ENCODE measurements around the gene SNAP23. TPM values are rescaled to one million over a fixed set of nuclear protein-coding genes. Genes with fewer than 3 reads are reported as not detected.

The SNAP23 gene
- 10 to 100 TPM; 70.6 to 72.0 TPM for total RNA-seq
- 10 to 100 TPM; 81.9 to 92.3 TPM for polyA plus RNA-seq

DNA sequence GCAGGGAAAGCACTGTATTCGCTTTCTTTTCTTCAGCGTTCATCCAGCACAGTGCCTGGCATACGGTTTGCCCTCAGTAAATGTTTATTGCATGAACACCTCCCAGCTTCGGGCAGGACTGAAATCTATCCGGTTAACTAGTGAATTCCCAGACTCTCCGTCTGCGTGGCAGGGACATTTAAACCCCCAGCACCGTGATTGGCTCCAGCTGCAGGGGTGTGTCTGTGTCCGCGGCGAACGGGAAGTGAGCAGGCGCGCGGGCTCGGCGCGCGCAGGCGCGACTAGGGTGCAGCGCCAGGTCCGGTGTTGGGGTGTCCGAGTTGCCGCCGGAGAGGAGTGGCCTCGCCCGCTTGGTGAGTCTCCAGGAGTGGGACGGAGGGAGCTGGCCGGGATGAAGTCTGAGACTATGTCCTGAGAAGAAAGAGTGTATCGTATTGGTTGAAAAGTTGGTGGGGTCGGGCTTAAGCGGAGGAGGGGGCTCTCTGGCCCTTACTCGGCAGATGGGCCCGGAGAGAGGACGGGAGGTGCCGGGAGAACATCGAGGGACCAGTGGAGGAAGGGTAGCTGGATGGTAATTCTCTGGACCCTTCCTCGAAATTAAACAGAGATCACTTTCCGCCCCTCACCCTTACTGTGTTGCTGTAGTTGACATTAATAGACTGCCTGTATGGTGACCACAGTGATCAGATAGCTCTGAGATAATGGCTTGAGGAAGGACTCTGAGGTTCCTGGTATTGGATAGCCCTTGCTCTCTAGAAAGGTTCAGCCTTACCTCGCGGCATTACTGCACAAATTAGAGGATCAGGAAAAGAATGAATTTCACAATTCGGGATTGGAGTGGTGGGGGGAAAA lies at the start of gene SNAP23:
TSS of gene SNAP23 (plus strand) at position 274 of the 852 bp plus-strand sequence. CDS start 16,213 bp downstream, outside the sequence.
- Histone ChIP-seq H3K9me3 (ENCODE audit: control insufficient read depth in 1 of 2, low read length in 2 of 2) (no peaks in the 10 kb centered on the region), H3K36me3 (ENCODE audit: insufficient read depth, low read length) (no peaks in the 10 kb centered on the region), H3K27ac (ENCODE audit: low read depth, low read length) (peak within 1 kb of the TSS; percentile 72), H3K4me1 (ENCODE audit: insufficient read depth, low read length) (peaks cover 44% of the 10 kb centered on the region), H3K27me3 (ENCODE audit: insufficient read depth, low read length) (no peaks in the 10 kb centered on the region), H3K4me3 (ENCODE audit: low read length in 2 of 2) (peak within 1 kb of the TSS; percentile 77 to 88)
- Mint-ChIP-seq H3K4me3 (peak within 1 kb of the TSS; percentile 93 to 99 (median 96)), H3K9me3 (peaks cover 0 to 5% (median 0%) of the 10 kb centered on the region in 8 donors), H3K27me3 (no peaks in the 10 kb centered on the region), H3K4me1 (peaks cover 36 to 76% (median 60%) of the 10 kb centered on the region in 4 donors), H3K36me3 (peaks cover 0 to 20% of the 10 kb centered on the region in 2 donors), H3K27ac (peak within 1 kb of the TSS; percentile 89 to 99 (median 96))
- ChIA-PET CTCF (ENCODE audit: partially characterized antibody) (interaction anchor here (0.7 to 1.9 kb wide), 5 partner anchors 11 to 54 kb away, joined by 3 to 7 read pairs (median 4); partner anchors contain the start of genes HAUS2 and LRRC57), POLR2A (ENCODE audit: partially characterized antibody) (interaction anchor here (1.0 to 2.6 kb wide), 10 partner anchors 8 to 287 kb away, joined by 3 to 22 read pairs (median 4); partner anchors contain the start of genes GANC, HAUS2, LRRC57 and STARD9)
- DNase-seq = peak; percentile 79 to 89 (median 80)
- intact Hi-C loops (cut with micrococcal nuclease) = loop anchor here (1.0 kb wide), 1 partner anchor 80 kb away; the partner anchor contains the start of gene STARD9

DNA sequence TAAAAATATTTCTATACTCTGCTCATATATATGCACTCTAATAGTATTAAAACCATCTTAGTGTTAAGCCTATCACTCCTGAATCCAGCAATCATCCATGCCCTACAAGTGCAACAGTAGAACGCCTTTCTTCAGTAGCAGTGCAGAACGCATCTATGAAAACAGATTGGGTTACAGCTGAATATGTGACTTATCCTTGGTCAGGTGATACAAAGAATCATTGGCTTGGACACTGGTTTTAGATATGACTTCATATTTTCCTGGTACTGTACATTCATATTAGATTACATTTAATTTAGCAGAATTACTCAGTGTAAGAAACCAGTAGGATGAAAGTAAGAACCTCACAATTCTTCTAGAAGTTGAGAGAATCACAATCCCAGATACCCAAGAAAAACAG lies 47.8 kb upstream of the SNAP23 start:
- Histone ChIP-seq H3K4me3 (ENCODE audit: low read length in 2 of 2) (no peak overlapping the region), H3K9me3 (ENCODE audit: control insufficient read depth in 1 of 2, low read length in 2 of 2) (no peaks in the 10 kb centered on the region), H3K27ac (ENCODE audit: low read depth, low read length) (no peak overlapping the region), H3K4me1 (ENCODE audit: insufficient read depth, low read length) (no peaks in the 10 kb centered on the region), H3K36me3 (ENCODE audit: insufficient read depth, low read length) (peaks cover 40% of the 10 kb centered on the region), H3K27me3 (ENCODE audit: insufficient read depth, low read length) (no peaks in the 10 kb centered on the region)
- H3K4me3 Mint-ChIP-seq = no peak overlapping the region
- POLR2A ChIA-PET (ENCODE audit: partially characterized antibody) = no interaction called here
- H3K27ac Mint-ChIP-seq = no peak overlapping the region
- peaks cover 53 to 72% of the 10 kb centered on the region in 2 donors for H3K36me3 Mint-ChIP-seq
- intact Hi-C loops (cut with micrococcal nuclease) = no loop called here
- no peaks in the 10 kb centered on the region for H3K27me3 Mint-ChIP-seq
- H3K4me1 Mint-ChIP-seq = peaks cover 0 to 5% (median 2%) of the 10 kb centered on the region in 4 donors
- CTCF ChIA-PET (ENCODE audit: partially characterized antibody) = no interaction called here
- DNase-seq = no peak
- no peaks in the 10 kb centered on the region for H3K9me3 Mint-ChIP-seq

DNA sequence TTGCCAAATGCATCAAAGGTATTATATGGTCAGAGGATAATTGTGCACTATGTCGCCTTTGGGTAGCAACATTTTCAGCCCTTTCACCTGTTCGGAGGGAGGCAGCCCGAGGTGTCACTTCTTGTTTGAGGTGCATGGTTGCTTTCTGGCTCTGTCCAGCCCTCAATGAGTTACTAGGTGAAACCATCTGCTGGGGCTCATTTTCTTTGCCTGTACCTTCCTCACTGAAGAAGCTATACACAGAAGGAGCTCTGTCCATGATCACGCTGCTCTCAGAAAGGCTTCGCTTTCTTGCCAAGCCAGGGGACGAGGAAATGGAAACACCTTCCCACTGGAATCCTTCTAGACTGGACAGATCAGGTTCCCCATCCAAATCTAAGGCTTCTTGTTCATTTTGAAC lies 47.2 kb upstream of the SNAP23 start:
- Histone ChIP-seq H3K4me1 (ENCODE audit: insufficient read depth, low read length) (no peaks in the 10 kb centered on the region), H3K36me3 (ENCODE audit: insufficient read depth, low read length) (peaks cover 40% of the 10 kb centered on the region), H3K27ac (ENCODE audit: low read depth, low read length) (no peak overlapping the region), H3K27me3 (ENCODE audit: insufficient read depth, low read length) (no peaks in the 10 kb centered on the region), H3K4me3 (ENCODE audit: low read length in 2 of 2) (no peak overlapping the region), H3K9me3 (ENCODE audit: control insufficient read depth in 1 of 2, low read length in 2 of 2) (no peaks in the 10 kb centered on the region)
- no peak for DNase-seq
- Mint-ChIP-seq H3K27ac (no peak overlapping the region), H3K36me3 (peaks cover 53 to 74% of the 10 kb centered on the region in 2 donors), H3K9me3 (no peaks in the 10 kb centered on the region), H3K27me3 (no peaks in the 10 kb centered on the region), H3K4me3 (no peak overlapping the region), H3K4me1 (peaks cover 0 to 5% (median 2%) of the 10 kb centered on the region in 4 donors)
- CTCF ChIA-PET (ENCODE audit: partially characterized antibody) = no interaction called here
- POLR2A ChIA-PET (ENCODE audit: partially characterized antibody) = no interaction called here
- intact Hi-C loops (cut with micrococcal nuclease) = no loop called here

DNA sequence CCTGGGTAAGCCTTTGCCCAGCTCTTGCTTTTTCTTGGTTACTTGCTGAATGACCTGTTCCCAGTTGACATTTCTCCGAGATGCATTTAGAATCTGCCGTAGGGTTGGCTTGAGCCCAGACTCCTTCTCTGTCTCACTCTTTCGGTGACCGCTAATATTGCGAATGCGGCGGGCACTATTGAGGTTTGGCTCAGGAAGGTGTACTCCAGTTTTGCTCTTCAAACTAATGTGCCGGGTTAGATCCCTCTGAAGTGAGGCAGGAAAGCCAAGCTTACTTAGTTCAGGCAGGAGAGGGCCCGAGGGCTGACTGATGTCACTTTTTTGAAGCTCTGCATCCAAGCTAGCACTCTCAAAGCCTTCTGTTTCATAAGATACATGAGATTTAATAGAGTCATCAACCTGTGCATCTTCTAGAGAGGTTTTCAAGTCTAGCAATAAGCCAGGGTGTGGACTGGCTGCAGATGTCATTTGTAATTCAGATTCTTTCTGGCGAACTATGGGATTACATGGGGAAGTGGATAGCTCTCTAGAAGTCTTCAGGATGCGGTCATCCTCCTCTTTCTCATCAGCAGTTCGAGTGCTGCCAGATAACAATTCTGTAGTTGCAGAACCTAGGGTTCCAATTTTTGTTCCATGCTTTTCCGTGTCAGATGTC lies 45.5 kb upstream of the SNAP23 start:
- peaks cover 32% of the 10 kb centered on the region for H3K36me3 ChIP-seq (ENCODE audit: insufficient read depth, low read length)
- Mint-ChIP-seq H3K4me1 (peaks cover 0 to 5% (median 2%) of the 10 kb centered on the region in 4 donors), H3K36me3 (peaks cover 53 to 66% of the 10 kb centered on the region in 2 donors), H3K4me3 (no peak overlapping the region), H3K27ac (peak overlapping the region in 1 of 7 donors; percentile 35), H3K9me3 (no peaks in the 10 kb centered on the region), H3K27me3 (no peaks in the 10 kb centered on the region)
- no peaks in the 10 kb centered on the region for H3K4me1 ChIP-seq (ENCODE audit: insufficient read depth, low read length)
- CTCF ChIA-PET (ENCODE audit: partially characterized antibody) = no interaction called here
- DNase-seq = no peak
- no peaks in the 10 kb centered on the region for H3K9me3 ChIP-seq (ENCODE audit: control insufficient read depth in 1 of 2, low read length in 2 of 2)
- POLR2A ChIA-PET (ENCODE audit: partially characterized antibody) = no interaction called here
- H3K27ac ChIP-seq (ENCODE audit: low read depth, low read length) = no peak overlapping the region
- H3K4me3 ChIP-seq (ENCODE audit: low read length in 2 of 2) = no peak overlapping the region
- intact Hi-C loops (cut with micrococcal nuclease) = no loop called here
- H3K27me3 ChIP-seq (ENCODE audit: insufficient read depth, low read length) = no peaks in the 10 kb centered on the region

DNA sequence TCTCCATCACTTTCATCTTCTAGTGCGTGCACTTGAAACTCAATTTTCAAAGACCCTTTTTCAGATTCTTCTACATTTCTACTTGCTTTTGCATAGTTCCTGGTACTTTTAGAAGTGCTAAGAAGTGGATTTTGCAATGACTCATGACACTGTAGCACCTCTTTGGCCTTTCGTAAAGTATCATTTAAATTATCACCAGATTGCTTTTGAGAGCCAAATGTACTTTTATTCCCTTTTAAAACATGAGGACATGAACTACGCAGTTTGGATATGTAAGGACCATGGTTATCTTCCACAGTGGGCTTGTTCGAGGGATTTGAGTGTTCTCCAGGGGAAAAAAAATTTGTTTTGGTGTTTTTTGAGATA lies 45.0 kb upstream of the SNAP23 start:
- Mint-ChIP-seq H3K27ac (peak overlapping the region in 2 of 7 donors; percentile 5 to 53), H3K4me3 (no peak overlapping the region), H3K4me1 (peaks cover 0 to 5% (median 2%) of the 10 kb centered on the region in 4 donors), H3K27me3 (no peaks in the 10 kb centered on the region), H3K36me3 (peaks cover 48 to 63% of the 10 kb centered on the region in 2 donors), H3K9me3 (no peaks in the 10 kb centered on the region)
- no peaks in the 10 kb centered on the region for H3K4me1 ChIP-seq (ENCODE audit: insufficient read depth, low read length)
- DNase-seq = no peak
- H3K4me3 ChIP-seq (ENCODE audit: low read length in 2 of 2) = no peak overlapping the region
- ChIA-PET CTCF (ENCODE audit: partially characterized antibody) (no interaction called here), POLR2A (ENCODE audit: partially characterized antibody) (no interaction called here)
- H3K36me3 ChIP-seq (ENCODE audit: insufficient read depth, low read length) = peaks cover 32% of the 10 kb centered on the region
- no peak overlapping the region for H3K27ac ChIP-seq (ENCODE audit: low read depth, low read length)
- intact Hi-C loops (cut with micrococcal nuclease) = no loop called here
- no peaks in the 10 kb centered on the region for H3K27me3 ChIP-seq (ENCODE audit: insufficient read depth, low read length)
- H3K9me3 ChIP-seq (ENCODE audit: control insufficient read depth in 1 of 2, low read length in 2 of 2) = no peaks in the 10 kb centered on the region

DNA sequence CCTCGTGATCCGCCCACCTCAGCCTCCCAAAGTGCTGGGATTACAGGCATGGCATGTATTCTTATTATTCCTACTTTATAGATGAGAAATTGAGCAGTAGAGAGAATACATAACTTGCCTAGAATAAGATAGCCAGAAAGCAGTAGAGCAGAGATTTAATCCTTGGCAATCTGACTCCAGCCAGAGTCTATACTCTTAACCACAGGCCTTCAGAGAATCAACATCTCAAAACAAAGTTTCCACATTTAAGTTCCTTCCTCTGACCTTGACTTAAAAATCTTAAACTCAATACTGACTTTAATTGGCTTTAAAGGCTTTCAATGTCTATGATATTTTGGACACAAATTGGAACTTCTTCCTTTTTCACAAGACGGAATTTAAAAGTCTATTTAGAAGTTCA lies 41.6 kb upstream of the SNAP23 start:
- peaks cover 4 to 10% (median 7%) of the 10 kb centered on the region in 4 donors for H3K4me1 Mint-ChIP-seq
- Histone ChIP-seq H3K36me3 (ENCODE audit: insufficient read depth, low read length) (peaks cover 26% of the 10 kb centered on the region), H3K4me1 (ENCODE audit: insufficient read depth, low read length) (no peaks in the 10 kb centered on the region), H3K27ac (ENCODE audit: low read depth, low read length) (no peak overlapping the region), H3K27me3 (ENCODE audit: insufficient read depth, low read length) (no peaks in the 10 kb centered on the region), H3K9me3 (ENCODE audit: control insufficient read depth in 1 of 2, low read length in 2 of 2) (no peaks in the 10 kb centered on the region), H3K4me3 (ENCODE audit: low read length in 2 of 2) (no peak overlapping the region)
- no peak overlapping the region for H3K27ac Mint-ChIP-seq
- no peak for DNase-seq
- H3K9me3 Mint-ChIP-seq = no peaks in the 10 kb centered on the region
- intact Hi-C loops (cut with micrococcal nuclease) = no loop called here
- H3K36me3 Mint-ChIP-seq = peaks cover 31 to 47% of the 10 kb centered on the region in 2 donors
- POLR2A ChIA-PET (ENCODE audit: partially characterized antibody) = no interaction called here
- H3K4me3 Mint-ChIP-seq = no peak overlapping the region
- no peaks in the 10 kb centered on the region for H3K27me3 Mint-ChIP-seq
- CTCF ChIA-PET (ENCODE audit: partially characterized antibody) = no interaction called here

DNA sequence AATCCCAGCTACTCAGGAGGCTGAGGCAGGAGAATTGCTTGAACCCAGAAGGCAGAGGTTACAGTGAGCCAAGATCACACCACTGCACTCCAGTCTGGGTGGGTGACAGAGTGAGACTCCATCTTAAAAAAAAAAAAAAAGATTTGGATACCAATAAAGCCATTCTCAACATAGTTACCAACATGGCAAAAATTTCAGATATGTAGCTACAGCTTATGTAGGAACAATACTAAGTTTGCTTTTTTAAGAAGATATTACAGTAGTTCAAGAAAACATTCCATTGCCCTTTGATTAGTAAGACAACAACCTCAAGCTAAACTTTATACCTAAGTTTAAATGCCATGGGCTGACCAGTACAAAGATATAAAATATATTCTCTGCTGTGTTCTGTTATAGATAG lies 38.9 kb upstream of the SNAP23 start:
- no peak for DNase-seq
- Histone ChIP-seq H3K27ac (ENCODE audit: low read depth, low read length) (no peak overlapping the region), H3K9me3 (ENCODE audit: control insufficient read depth in 1 of 2, low read length in 2 of 2) (no peaks in the 10 kb centered on the region), H3K4me1 (ENCODE audit: insufficient read depth, low read length) (no peaks in the 10 kb centered on the region), H3K4me3 (ENCODE audit: low read length in 2 of 2) (no peak overlapping the region), H3K36me3 (ENCODE audit: insufficient read depth, low read length) (peaks cover 6% of the 10 kb centered on the region), H3K27me3 (ENCODE audit: insufficient read depth, low read length) (no peaks in the 10 kb centered on the region)
- POLR2A ChIA-PET (ENCODE audit: partially characterized antibody) = no interaction called here
- intact Hi-C loops (cut with micrococcal nuclease) = no loop called here
- H3K27ac Mint-ChIP-seq = peak overlapping the region in 1 of 7 donors; percentile 46
- H3K27me3 Mint-ChIP-seq = no peaks in the 10 kb centered on the region
- no peak overlapping the region for H3K4me3 Mint-ChIP-seq
- H3K36me3 Mint-ChIP-seq = peaks cover 10 to 29% of the 10 kb centered on the region in 2 donors
- H3K9me3 Mint-ChIP-seq = no peaks in the 10 kb centered on the region
- peaks cover 9 to 17% (median 10%) of the 10 kb centered on the region in 4 donors for H3K4me1 Mint-ChIP-seq
- CTCF ChIA-PET (ENCODE audit: partially characterized antibody) = no interaction called here

All from CD4-positive, alpha-beta memory T cell (primary cell).